Cerebellar nuclear complex (tissue), 1 donor: ENCODE measurements around the gene LYSMD2.

ENCODE experiments used
- DNase-seq, 2 experiments: peaks; one replicate each; lab custom pipeline; 2025; lab: John Stamatoyannopoulos, UW

LYSMD2 gene

GRCh38 chr15:51720201-51720995, 17.1 kb downstream of the LYSMD2 start:
- DNase-seq: no peak

- DNase-seq: no peak
Observed at GRCh38 chr15:51718746-51719145, 18.7 kb downstream of the LYSMD2 start.

- no peak for DNase-seq
Observed at GRCh38 chr15:51718219-51718618, 19.2 kb downstream of the LYSMD2 start.

- no peak for DNase-seq
Observed at GRCh38 chr15:51714911-51715310, 22.5 kb downstream of the LYSMD2 start.

GRCh38 chr15:51714162-51714561, 23.3 kb downstream of the LYSMD2 start:
- DNase-seq: no peak

GRCh38 chr15:51709031-51709430, 28.4 kb downstream of the LYSMD2 start:
- DNase-seq: no peak

GRCh38 chr15:51708013-51708412, 29.4 kb downstream of the LYSMD2 start:
- DNase-seq: no peak

GRCh38 chr15:51706926-51707608, 30.4 kb downstream of the LYSMD2 start:
- no peak for DNase-seq

- no peak for DNase-seq
Observed at GRCh38 chr15:51706291-51706690, 31.2 kb downstream of the LYSMD2 start.

- no peak for DNase-seq
Observed at GRCh38 chr15:51702710-51703109, 34.7 kb downstream of the LYSMD2 start.

GRCh38 chr15:51699373-51699772, 38.1 kb downstream of the LYSMD2 start:
- DNase-seq: no peak

- DNase-seq: no peak
Observed at GRCh38 chr15:51697163-51697562, 40.3 kb downstream of the LYSMD2 start.

GRCh38 chr15:51696566-51696965, 40.9 kb downstream of the LYSMD2 start:
- DNase-seq: no peak

- DNase-seq: no peak
Observed at GRCh38 chr15:51692154-51692553, 45.3 kb downstream of the LYSMD2 start.

GRCh38 chr15:51688863-51689262, 48.6 kb downstream of the LYSMD2 start:
- no peak for DNase-seq

- no peak for DNase-seq
Observed at GRCh38 chr15:51687565-51687964, 49.9 kb downstream of the LYSMD2 start.

GRCh38 chr15:51681303-51681963, 56.0 kb downstream of the LYSMD2 start, which contains the start of gene SCG3:
Gene SCG3 (plus strand): TSS chr15:51681503. CDS start chr15:51681756, 253 bp downstream.
- peak; percentile 33 to 36 for DNase-seq

- DNase-seq: no peak
Observed at GRCh38 chr15:51680321-51680720, 57.1 kb downstream of the LYSMD2 start.

- no peak for DNase-seq
Observed at GRCh38 chr15:51678096-51678495, 59.4 kb downstream of the LYSMD2 start.

- DNase-seq: no peak
Observed at GRCh38 chr15:51677452-51677851, 60.0 kb downstream of the LYSMD2 start.

- no peak for DNase-seq
Observed at GRCh38 chr15:51677021-51677420, 60.4 kb downstream of the LYSMD2 start.

GRCh38 chr15:51675234-51675633, 62.2 kb downstream of the LYSMD2 start:
- no peak for DNase-seq
